Mucosa of descending colon (tissue), 3 donors: Measurements from ENCODE around the gene RNF34. TPM values are rescaled to one million over a fixed set of nuclear protein-coding genes. Genes with fewer than 3 reads are reported as not detected.

Experiments
- ATAC-seq: fragments of 200-7000 bp; cut with Tn5 transposase; one replicate; pipeline ENCODE4 v1.9.1; 2020; ENCODE audit warnings: mild to moderate bottlenecking, moderate library complexity
- DNase-seq, 3 donors: peaks; one replicate each; pipeline ENCODE4 v3.0.0-alpha.2; 2020
- H3K36me3 ChIP-seq: fragments of 200-600 bp; one replicate; pipeline ENCODE4 v1.8.0; 2021; ENCODE audit warnings: low read depth, mild to moderate bottlenecking
- H3K4me1 ChIP-seq: fragments of 200-600 bp; one replicate; pipeline ENCODE4 v1.8.0; 2021; ENCODE audit warnings: low read depth, mild to moderate bottlenecking
- H3K4me3 ChIP-seq: fragments of 200-600 bp; one replicate; pipeline ENCODE4 v1.8.0; 2021; ENCODE audit warnings: mild to moderate bottlenecking
- H3K9me3 ChIP-seq: fragments of 200-600 bp; one replicate; pipeline ENCODE4 v1.8.0; 2021; ENCODE audit warnings: mild to moderate bottlenecking
- intact Hi-C, 2 donors: fragments of 100-400 bp; cut with DNase I in 1 of 2; cut with micrococcal nuclease in 1 of 2; formaldehyde crosslinking; loops; one replicate each; pipeline versions ENCODE4 v1.11.0 to v1.11.1; 2022; cut with DNase I, micrococcal nuclease
- total RNA-seq, 3 donors: library from RNA; stranded (reverse); fragmentation: NEBNext Ultra II Directional in 2 of 3; extraction: Animal tissue kit (Norgen Biotek cat#: 25700) in 2 of 3; gene quantifications; one replicate each; pipeline versions ENCODE4 v1.2.1 to v1.2.4, GENCODE V29; 2021 to 2023
- TF ChIP-seq, protein P1 (sequence below): fragments of 200-600 bp; IDR thresholded peaks from one replicate; pipeline ENCODE4 v1.8.0; 2022; ENCODE audit warnings: antibody characterized with exemption, mild to moderate bottlenecking
- donor health status: DM: no; HTN: no; CAD: no; lungs with moderate emphysema.
- donor health status: DM: no; HTN: no; CAD: no.
- donor health status: DM: no; HTN: yes; CAD: no.

The RNF34 gene
- total RNA-seq, 3 donors from 2014 or later: 44.4 to 50.8 (median 46.8) TPM

GRCh38 chr12:121432740-121433480, 33.0 kb downstream of the RNF34 start:
- TF ChIP-seq, protein P1, sequence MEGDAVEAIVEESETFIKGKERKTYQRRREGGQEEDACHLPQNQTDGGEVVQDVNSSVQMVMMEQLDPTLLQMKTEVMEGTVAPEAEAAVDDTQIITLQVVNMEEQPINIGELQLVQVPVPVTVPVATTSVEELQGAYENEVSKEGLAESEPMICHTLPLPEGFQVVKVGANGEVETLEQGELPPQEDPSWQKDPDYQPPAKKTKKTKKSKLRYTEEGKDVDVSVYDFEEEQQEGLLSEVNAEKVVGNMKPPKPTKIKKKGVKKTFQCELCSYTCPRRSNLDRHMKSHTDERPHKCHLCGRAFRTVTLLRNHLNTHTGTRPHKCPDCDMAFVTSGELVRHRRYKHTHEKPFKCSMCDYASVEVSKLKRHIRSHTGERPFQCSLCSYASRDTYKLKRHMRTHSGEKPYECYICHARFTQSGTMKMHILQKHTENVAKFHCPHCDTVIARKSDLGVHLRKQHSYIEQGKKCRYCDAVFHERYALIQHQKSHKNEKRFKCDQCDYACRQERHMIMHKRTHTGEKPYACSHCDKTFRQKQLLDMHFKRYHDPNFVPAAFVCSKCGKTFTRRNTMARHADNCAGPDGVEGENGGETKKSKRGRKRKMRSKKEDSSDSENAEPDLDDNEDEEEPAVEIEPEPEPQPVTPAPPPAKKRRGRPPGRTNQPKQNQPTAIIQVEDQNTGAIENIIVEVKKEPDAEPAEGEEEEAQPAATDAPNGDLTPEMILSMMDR: no peak
- DNase-seq (no peak), ATAC-seq (no peak)

DNA sequence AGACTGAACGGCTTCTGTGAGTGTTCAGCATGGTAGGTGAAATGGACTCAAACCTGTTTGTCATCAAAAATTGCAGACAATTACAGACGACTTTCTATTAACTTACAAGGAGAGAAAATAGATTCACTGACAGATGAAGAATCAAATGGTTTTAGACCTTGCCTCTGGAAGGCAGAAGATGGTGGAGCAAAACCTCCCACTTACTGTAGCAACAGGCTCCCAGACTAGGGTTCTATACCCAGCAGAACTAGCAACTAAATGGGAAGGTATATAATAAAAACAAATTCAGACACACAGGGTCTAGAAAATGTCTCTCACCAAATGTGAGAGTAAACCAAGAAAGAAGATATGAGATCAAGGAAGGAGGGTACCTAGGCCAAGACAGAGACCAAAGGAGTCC, 36.8 kb downstream of the RNF34 start:
- intact Hi-C loops: no loop called here
- ATAC-seq (no peak), DNase-seq (no peak)
- H3K4me3 ChIP-seq: no peak overlapping the region
- TF ChIP-seq, protein P1: no peak
- H3K4me1 ChIP-seq: no peaks in the 10 kb centered on the region
- H3K36me3 ChIP-seq: no peaks in the 10 kb centered on the region
- H3K9me3 ChIP-seq: no peaks in the 10 kb centered on the region

More at GRCh38 chr12:121432740-121433480, 33.0 kb downstream of the RNF34 start:
- Histone ChIP-seq H3K4me1 (no peaks in the 10 kb centered on the region), H3K9me3 (no peaks in the 10 kb centered on the region), H3K4me3 (no peak overlapping the region), H3K36me3 (peaks cover 8% of the 10 kb centered on the region)
- intact Hi-C loops: no loop called here

- no peak for DNase-seq
- Histone ChIP-seq H3K4me3 (no peak overlapping the region), H3K4me1 (peaks cover 5% of the 10 kb centered on the region), H3K9me3 (no peaks in the 10 kb centered on the region), H3K36me3 (no peaks in the 10 kb centered on the region)
- intact Hi-C loops: no loop called here
- ATAC-seq: no peak
- TF ChIP-seq, protein P1: no peak
These were observed 39.0 kb downstream of the RNF34 start for GRCh38 chr12:121438905-121439304.

- Histone ChIP-seq H3K9me3 (no peaks in the 10 kb centered on the region), H3K4me1 (peaks cover 13% of the 10 kb centered on the region), H3K4me3 (no peak overlapping the region), H3K36me3 (no peaks in the 10 kb centered on the region)
- no peak for DNase-seq
- TF ChIP-seq, protein P1: no peak
- ATAC-seq: no peak
- intact Hi-C loops: loop anchor here (5.0 to 10.0 kb wide), 2 partner anchors 102 to 105 kb away; no protein-coding TSS in a partner anchor
These were observed 39.8 kb downstream of the RNF34 start for GRCh38 chr12:121439715-121440114.

DNA sequence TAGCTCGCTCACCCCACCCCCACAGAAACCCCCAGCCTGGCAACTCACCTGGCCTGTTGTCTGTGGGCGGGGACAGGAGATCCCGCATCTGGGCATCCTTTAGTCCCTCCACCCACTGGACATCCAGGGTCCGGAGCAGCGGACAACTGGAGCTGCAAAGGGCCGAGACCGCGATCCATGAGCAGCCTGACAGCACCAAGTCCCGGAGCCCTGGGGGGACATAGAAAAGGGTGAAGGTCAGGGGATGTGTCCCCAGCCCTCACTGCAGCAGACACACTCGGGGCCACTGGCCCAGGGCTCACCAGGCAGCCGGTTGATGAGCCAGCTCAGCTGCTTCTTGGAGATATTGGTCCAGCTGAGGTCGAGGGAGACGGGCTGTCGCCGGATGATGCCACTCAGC, 40.9 kb downstream of the RNF34 start:
- H3K9me3 ChIP-seq: no peaks in the 10 kb centered on the region
- no peak for ATAC-seq
- H3K36me3 ChIP-seq: no peaks in the 10 kb centered on the region
- no peak overlapping the region for H3K4me3 ChIP-seq
- intact Hi-C loops: loop anchor here (5.0 to 10.0 kb wide), 2 partner anchors 103 to 106 kb away; no protein-coding TSS in a partner anchor
- H3K4me1 ChIP-seq: peaks cover 13% of the 10 kb centered on the region
- no peak for DNase-seq
- TF ChIP-seq, protein P1: no peak
